Lower leg skin (tissue), 4 donors: ENCODE measurements around the gene ACACA. TPM values are rescaled to one million over a fixed set of nuclear protein-coding genes. Genes with fewer than 3 reads are reported as not detected.

ENCODE experiments used
- DNase-seq, 2 donors: peaks; one replicate each; pipeline ENCODE4 v3.0.0-alpha.2; 2019; ENCODE audit warnings: low spot score in 2 of 2
- H3K4me3 ChIP-seq: fragments of 200-600 bp; sonication (generic); 2 replicates; pipeline ENCODE4 v1.5.1; 2017; ENCODE audit warnings: mild to moderate bottlenecking, low read depth; ENCODE audit not compliant: poor library complexity, severe bottlenecking
- CTCF ChIP-seq, 3 donors: fragments of 450-650 bp; IDR thresholded peaks; one replicate each; pipeline ENCODE4 v1.5.1; 2016; ENCODE audit warnings: antibody characterized with exemption in 3 of 3, mild to moderate bottlenecking in 3 of 3, moderate library complexity in 2 of 3
- POLR2A ChIP-seq, 2 donors: fragments of 450-650 bp; IDR thresholded peaks; one replicate each; pipeline ENCODE4 v1.6.1; 2016 to 2017; ENCODE audit warnings: antibody characterized with exemption in 2 of 2, mild to moderate bottlenecking in 1 of 2, moderate library complexity in 1 of 2
- WGBS, 2 donors: methylation state at CpG; one replicate each; pipeline ENCODE4 v1.1.5; 2018; 5-methylcytosine and 5-hydroxymethylcytosine counted together
- intact Hi-C: fragments of 100-400 bp; cut with DNase I; formaldehyde crosslinking; loops from one replicate; pipeline ENCODE4 v1.15.0; 2023; ENCODE audit warnings: low total_unique reads
- total RNA-seq, 4 donors: library from RNA; depleted of rRNA; stranded (reverse); fragments of >200 nt; gene quantifications; one replicate each; pipeline ENCODE4 v1.1.0, GENCODE V29; 2016

Gene ACACA
- total RNA-seq, 4 donors from 2014 or later, result 24.2 to 35.7 (median 31.0) TPM

GRCh38 chr17:37388266-37388665 lies 18.4 kb downstream of the ACACA start:
- no peak for DNase-seq
- H3K4me3 ChIP-seq, result no peak overlapping the region
- WGBS, 2 donors, result 78 to 85% methylated on average over 3 of the region's 3 CpGs
- intact Hi-C loops, result no loop called here
- no peak for TF ChIP-seq POLR2A (IDR thresholded peaks at IDR 0.05)
- TF ChIP-seq CTCF (IDR thresholded peaks at IDR 0.05), result no peak

- DNase-seq, result no peak
- H3K4me3 ChIP-seq, result no peak overlapping the region
- TF ChIP-seq POLR2A (IDR thresholded peaks at IDR 0.05) (no peak), CTCF (IDR thresholded peaks at IDR 0.05) (no peak)
- WGBS, 2 donors, result 96 to 97% methylated on average over 5 of the region's 5 CpGs
- intact Hi-C loops, result no loop called here
Measured at GRCh38 chr17:37386462-37386861, 20.2 kb downstream of the ACACA start.

GRCh38 chr17:37385474-37385990 lies 21.1 kb downstream of the ACACA start:
- no peak overlapping the region for H3K4me3 ChIP-seq
- DNase-seq, result no peak
- intact Hi-C loops, result no loop called here
- TF ChIP-seq POLR2A (IDR thresholded peaks at IDR 0.05) (no peak), CTCF (IDR thresholded peaks at IDR 0.05) (no peak)

GRCh38 chr17:37384560-37385149 lies 22.0 kb downstream of the ACACA start:
- 63 to 69% methylated on average over 3 of the region's 3 CpGs for WGBS, 2 donors
- no peak overlapping the region for H3K4me3 ChIP-seq
- TF ChIP-seq POLR2A (IDR thresholded peaks at IDR 0.05), result no peak
- TF ChIP-seq CTCF (IDR thresholded peaks at IDR 0.05), result no peak
- intact Hi-C loops, result no loop called here
- DNase-seq, result no peak

GRCh38 chr17:37382056-37382455 lies 24.6 kb downstream of the ACACA start:
- H3K4me3 ChIP-seq, result no peak overlapping the region
- TF ChIP-seq POLR2A (IDR thresholded peaks at IDR 0.05) (no peak), CTCF (IDR thresholded peaks at IDR 0.05) (no peak)
- WGBS, 2 donors, result 87 to 94% methylated on average over 1 of the region's 1 CpG
- DNase-seq, result no peak
- intact Hi-C loops, result no loop called here

GRCh38 chr17:37375706-37376105 lies 30.9 kb downstream of the ACACA start, which contains the start of gene C17orf78:
Gene C17orf78 (plus strand): TSS chr17:37375985. CDS start chr17:37376093, 108 bp downstream.
- TF ChIP-seq POLR2A (IDR thresholded peaks at IDR 0.05) (no peak), CTCF (IDR thresholded peaks at IDR 0.05) (no peak)
- WGBS, 2 donors, result 94 to 95% methylated on average over 7 of the region's 7 CpGs
- H3K4me3 ChIP-seq, result no peak within 1 kb of the TSS
- DNase-seq, result no peak
- intact Hi-C loops, result no loop called here
